HEK293T (cell line): ENCODE measurements around the gene APPBP2.

Source experiments
- BHLHE40 ChIP-seq: fragments of 450-650 bp; IDR thresholded peaks from 2 replicates; pipeline ENCODE4 v1.6.1; 2016; ENCODE audit warnings: mild to moderate bottlenecking, moderate library complexity, borderline replicate concordance
- ELF4 ChIP-seq: fragments of 450-650 bp; IDR thresholded peaks from 2 replicates; pipeline ENCODE4 v1.6.1; 2017; ENCODE audit warnings: antibody characterized with exemption
- FOXA1 ChIP-seq: fragments of 450-650 bp; IDR thresholded peaks from 2 replicates; pipeline ENCODE4 v1.6.1; 2016; ENCODE audit warnings: mild to moderate bottlenecking
- HDGF ChIP-seq: fragments of 450-650 bp; IDR thresholded peaks from 2 replicates; pipeline ENCODE4 v1.6.1; 2017; ENCODE audit warnings: antibody characterized with exemption, borderline replicate concordance
- PKNOX1 ChIP-seq: fragments of 450-650 bp; IDR thresholded peaks from 2 replicates; pipeline ENCODE4 v1.6.1; 2016
- SP1 ChIP-seq: fragments of 450-650 bp; IDR thresholded peaks from 2 replicates; pipeline ENCODE4 v1.6.1; 2017
- SUZ12 ChIP-seq: fragments of 450-650 bp; IDR thresholded peaks from 2 replicates; pipeline ENCODE4 v1.6.1; 2016; ENCODE audit warnings: mild to moderate bottlenecking
- TARDBP ChIP-seq: fragments of 450-650 bp; IDR thresholded peaks from 2 replicates; pipeline ENCODE4 v1.6.1; 2016

DNA sequence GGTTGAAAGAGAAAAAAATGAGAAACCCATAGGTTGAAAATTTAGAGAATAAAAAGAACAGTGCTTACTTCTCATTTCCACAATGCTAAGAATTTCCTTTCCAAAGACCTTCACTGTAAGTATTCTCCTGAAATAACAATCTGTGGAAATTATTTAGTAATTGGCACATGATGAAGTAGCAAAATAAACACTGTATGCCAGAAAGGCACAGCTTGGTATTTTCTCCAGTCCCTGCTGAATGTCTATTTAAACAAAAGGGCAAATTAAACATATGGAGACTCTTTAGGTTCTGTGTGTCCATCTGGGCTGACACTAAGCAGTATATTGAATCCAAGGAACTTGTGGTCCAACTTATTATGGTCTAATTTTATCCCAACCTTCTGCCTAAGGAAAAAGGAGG is 57.7 kb downstream of the APPBP2 start:
- no peak for TF ChIP-seq ELF4
- no peak for TF ChIP-seq HDGF
- TF ChIP-seq PKNOX1 = no peak
- TF ChIP-seq TARDBP = no peak
- no peak for TF ChIP-seq SP1
- TF ChIP-seq BHLHE40 = no peak
- TF ChIP-seq FOXA1 = no peak
- no peak for TF ChIP-seq SUZ12
